HG02642 (cell line): ENCODE results near the gene LRRC23.
"Not testable (repeated sequence)": the region's sequence is repeated elsewhere in the genome, so short reads cannot be mapped to it uniquely, and the experiment has no call there.

Experiments
- ATAC-seq: cut with Tn5 transposase; IDR thresholded peaks from one replicate; pipeline ENCODE4 v1.9.1; 2021; ENCODE audit warnings: mild to moderate bottlenecking; ENCODE audit not compliant: unreplicated experiment, poor library complexity

Gene LRRC23

DNA sequence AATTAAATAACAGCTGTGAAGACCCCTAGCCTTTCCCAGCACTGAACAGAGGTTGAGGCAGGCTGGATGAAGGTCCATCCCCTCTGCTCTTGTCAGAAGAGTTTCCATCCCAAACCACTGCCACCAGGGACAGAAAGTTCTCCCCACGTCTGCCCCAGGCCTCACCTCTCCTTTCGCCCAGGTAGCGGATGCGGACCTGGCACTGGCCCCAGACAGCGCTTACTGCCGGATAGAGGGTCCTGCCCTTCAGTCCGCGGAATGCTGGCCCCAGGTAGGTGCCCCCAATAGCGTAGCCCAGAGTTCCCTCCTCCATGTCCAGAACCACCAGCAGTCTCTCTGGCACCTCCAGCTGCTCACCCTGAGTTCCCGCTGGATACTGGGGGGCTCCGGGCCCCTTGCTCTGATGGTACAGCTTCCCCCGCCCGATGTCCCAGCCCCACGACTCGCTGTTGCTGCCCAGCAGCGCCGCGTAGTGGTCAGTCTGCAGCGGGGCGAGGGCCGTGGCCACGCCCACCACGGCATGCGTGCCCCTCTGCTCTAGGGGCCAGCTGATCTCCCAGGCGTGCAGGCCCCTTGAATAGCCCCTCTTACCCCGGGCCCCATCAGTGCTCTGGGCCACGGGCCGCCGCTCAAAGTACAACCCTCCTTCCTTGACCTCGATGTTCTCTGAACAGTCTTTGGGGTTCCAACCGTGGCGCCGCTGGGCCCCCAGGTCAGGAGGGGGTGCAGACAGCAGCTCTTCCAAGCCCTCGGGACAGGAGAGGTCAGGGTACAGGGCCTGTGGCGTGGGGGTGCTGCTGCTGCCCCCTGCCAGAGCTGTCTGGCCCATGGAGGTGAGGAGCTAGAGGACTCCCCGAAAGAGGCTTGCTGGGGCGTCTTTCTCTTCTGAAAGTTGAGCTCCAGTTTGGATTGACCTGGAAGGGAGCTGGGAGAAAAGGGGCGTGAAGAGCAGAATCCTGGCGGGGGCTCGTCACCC is 32.3 kb upstream of the LRRC23 start:
- ATAC-seq = peak; percentile 38

DNA sequence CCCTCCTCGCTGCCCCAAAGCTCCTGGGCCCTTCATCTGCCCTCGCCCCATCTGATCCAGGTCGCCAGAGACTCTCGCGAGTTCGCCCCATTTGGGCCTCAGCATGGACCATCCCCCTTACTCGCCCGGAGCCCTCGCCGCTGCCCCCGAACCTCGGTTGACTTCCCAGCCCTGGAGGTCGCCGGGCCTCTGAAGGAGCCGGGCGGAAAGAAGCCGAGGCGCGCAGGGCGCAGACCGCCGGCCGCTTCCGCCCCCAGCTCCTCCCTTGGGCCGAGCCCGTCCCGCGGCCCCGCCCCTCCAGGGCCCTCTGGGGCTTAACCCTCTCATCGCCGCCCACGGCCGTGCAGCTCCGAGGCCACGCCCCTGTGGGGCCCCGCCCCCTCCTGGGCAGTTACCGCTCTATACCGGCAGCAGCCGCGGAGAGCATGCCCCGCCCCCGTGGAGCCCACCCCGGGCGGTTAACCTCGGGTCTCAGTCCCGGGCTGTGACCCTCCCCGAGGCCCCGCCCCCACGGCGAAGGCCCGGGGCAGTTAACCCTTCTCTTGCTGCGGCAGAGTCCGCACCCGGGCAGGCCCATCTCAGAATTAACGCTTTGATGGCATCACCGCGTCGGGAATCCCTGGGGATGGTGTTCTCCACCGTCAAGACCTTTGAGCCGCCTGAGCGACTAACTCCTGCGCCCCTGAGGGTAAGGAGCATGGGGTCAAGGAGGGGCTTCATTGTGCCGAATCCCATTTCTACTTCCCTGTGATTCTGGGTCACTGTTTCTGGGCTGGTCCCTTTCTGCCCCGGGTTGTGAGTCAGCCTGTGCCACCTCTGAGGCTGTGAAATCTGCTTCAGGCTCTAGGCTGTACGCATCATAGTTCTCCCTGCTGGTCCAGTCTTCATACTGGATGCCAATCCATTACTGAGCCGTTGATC is 31.3 kb upstream of the LRRC23 start, which contains the start of gene SPSB2:
Gene SPSB2 (minus strand): TSS at position 210 of the 921 bp plus-strand sequence. CDS start 402 bp downstream, outside the sequence.
- peak; percentile 79 for ATAC-seq

DNA sequence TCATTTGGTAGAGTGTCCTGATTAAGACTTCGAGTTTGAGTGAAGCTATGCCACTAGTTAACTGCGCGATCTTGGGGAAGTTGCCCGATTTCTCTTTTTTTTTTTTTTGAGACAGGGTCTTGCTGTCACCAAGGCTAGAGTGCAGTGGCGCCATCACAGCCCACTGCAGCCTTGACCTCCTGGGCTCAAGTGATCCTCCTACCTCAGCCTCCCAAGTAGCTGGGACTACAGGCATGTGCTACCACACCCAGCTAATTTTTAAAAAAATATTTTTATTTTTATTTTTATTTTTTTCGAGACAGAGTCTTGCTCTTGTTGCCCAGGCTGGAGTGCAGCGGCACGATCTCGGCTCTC is 30.6 kb upstream of the LRRC23 start:
- ATAC-seq = not testable (repeated sequence)

DNA sequence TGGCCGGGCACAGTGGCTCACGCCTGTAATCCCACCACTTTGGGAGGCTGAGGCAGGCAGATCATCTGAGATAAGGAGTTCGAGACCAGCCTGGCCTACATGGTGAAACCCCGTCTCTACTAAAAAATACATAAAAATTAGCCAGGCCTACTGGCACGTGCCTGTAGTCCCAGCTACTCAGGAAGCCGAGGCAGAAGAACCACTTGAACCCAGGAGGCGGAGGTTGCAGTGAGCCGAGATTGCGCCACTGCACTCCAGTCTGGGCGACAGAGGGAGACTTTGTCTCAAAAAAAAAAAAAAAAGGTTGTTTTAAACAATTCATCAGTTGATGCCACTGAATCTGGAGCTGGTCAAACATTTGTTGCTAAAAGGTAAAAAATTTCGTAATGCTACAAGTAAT is 24.8 kb upstream of the LRRC23 start:
- ATAC-seq = not testable (repeated sequence)

DNA sequence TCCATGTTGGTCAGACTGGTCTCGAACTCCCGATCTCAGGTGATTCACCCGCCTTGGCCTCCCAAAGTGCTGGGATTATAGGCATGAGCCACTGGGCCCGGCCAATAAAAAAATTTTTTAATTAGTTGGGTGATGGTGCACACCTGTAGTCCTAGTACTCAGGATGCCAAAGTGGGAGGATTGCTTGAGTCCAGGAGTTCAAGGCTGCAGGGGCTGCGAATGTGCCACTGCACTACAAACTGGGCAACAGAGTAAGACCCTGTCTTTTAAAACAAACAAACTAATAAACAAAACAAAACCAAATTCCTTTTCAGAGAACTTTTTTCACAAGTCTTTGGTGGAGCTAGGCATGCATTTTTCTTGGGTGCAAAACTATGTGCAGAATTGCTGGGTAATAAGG is 21.4 kb upstream of the LRRC23 start:
- no peak for ATAC-seq

DNA sequence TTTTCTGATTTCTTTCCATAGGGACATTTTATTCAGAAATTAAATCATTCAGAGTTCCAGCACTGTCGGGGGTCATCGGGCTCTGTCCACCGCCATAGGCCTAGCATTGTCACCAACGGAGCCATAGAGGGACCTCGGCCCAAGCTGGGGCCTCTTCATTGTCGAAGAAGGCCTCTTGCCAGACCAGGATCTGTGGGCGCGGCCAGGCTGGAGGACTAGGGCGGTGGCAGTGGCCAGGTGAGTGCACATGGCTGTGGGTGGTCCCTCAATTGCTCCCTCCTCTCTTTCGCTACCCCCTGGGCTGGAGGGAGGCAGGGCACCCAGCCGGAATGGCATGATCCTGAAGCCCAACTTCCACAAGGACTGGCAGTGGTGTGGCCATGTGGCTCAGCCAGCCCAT is 20.9 kb upstream of the LRRC23 start:
- no peak for ATAC-seq

DNA sequence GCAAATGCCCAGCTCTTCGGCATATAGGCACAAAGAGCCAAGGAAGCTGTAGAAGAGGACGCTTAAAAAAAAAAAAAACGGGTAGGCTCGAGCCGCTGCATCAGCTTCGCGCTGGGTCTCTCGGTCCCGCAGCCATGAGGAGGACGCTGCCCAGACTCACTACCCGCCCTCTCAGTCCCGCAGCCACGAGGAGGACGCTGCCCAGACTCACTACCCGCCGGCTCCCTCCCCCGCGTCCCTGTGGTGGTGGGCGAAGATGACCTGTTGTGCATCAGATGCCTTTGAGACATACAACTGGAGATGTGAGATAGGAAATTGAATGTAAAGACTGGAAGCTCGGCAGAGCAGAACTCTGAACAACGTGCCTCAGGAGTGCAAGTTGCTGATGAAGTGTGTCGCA is 20.1 kb upstream of the LRRC23 start:
- ATAC-seq = no peak

DNA sequence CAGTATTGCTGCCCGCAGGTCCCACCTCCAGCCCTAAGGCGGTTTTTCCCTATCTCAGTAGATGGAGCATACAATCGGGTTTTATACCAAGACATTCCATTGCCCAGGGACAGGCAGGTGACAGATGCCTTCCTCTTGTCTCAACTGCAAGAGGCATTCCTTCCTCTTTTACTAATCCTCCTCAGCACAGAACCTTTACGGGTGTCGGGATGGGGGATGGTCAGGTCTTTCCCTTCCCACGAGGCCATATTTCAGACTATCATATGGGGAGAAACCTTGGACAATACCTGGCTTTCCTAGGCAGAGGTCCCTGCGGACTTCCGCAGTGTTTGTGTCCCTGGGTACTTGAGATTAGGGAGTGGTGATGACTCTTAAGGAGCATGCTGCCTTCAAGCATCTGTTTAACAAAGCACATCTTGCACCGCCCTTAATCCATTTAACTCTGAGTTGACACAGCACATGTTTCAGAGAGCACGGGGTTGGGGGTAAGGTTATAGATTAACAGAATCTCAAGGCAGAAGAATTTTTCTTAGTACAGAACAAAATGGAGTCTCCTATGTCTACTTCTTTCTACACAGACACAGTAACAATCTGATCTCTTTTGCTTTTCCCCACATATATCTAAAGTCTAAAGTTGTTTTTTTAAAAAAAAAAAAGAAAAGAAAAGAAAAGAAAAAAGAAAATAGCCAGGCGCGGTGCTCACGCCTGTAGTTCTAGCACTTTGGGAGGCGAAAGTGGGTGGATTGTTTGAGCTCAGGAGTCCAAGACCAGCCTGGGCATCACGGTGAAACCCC is 18.2 kb upstream of the LRRC23 start:
- not testable (repeated sequence) for ATAC-seq

DNA sequence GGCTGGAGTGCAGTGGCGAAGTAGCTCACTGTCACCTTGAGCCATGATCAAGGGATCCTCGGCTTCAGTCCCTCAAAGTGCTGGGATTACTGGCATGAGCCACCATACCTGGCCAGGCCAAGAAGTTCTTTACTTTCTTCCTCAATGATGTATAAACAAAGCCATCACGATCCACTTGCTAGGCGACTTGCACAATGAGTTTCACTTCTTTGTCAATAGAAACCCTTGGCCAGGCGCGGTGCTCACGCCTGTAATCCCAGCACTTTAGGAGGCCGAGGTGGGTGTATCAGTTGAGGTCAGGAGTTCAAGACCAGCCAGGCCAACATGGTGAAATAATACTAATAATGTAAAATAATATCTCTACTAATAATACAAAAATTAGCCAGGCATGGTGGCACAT is 17.2 kb upstream of the LRRC23 start:
- no peak for ATAC-seq

DNA sequence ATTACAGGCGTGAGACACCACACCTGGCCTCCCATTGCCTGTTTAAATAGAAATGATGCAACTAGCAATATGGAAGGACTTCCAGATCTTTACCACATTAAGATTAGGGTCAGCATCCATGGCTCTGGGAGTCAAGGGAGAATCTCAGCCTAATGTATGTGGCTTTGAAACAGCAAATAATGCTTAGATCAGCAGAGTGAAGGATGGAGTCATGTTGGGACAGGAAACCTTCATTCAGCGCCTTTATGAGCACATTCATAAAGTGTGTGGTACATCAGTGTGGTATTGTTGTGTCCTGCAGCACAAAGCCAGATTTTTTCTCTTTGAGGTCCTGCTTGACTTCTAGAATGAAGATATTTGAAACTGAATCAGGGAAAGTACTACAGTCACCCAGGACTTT is 16.3 kb upstream of the LRRC23 start:
- ATAC-seq = no peak

DNA sequence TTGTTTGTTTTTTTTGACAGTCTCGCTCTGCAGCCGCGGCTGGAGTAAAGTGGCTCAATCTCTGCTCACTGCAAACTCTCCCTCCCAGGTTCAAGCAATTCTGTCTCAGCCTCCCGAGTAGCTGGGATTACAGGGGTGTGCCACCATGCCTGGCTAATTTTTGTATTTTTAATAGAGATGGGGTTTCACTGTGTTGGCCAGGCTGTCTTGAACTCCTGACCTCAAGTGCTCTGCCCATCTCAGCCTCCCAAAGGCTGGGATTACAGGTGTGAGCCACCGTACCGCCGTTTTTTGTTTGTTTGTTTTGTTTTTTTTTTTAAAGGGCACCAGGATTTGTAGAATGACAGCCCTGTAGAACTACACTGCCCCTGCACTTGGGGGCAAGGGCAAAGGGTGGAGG is 15.8 kb upstream of the LRRC23 start:
- ATAC-seq = not testable (repeated sequence)

DNA sequence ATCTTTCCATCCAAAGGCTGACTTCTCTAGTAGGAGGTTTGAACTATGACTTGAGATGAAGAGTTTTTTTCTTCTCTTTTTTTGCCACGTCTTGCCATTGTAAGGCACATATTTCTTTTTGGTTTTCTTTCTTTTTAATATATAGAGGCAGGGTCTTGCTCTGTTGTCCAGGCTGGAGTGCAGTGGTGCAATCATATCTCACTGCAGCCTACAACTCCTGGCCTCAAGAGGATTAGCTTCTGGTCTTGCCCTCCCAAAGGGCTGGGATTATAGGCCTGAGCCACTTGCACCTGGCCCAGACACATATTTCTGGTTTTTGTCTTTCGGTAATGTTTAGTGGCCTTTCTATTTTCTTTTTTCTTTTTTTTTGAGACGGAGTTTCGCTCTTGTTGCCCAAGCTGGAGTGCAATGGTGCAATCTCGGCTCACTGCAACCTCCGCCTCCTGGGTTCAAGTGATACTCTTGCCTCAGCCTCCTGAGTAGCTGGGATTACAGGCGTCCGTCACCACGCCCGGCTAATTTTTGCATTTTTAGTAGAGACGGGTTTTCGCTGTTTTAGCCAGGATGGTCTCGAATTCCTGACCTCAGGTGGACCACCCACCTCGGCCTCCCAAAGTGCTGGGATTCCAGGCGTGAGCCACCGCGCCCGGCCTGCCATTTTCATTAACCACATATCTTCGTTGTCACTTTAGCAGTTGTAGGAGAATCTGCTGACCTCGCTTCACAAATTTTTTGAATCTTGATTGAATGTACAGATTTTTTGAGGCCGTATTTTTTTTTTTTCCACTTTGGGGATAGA is 14.6 kb upstream of the LRRC23 start:
- ATAC-seq = not testable (repeated sequence)

DNA sequence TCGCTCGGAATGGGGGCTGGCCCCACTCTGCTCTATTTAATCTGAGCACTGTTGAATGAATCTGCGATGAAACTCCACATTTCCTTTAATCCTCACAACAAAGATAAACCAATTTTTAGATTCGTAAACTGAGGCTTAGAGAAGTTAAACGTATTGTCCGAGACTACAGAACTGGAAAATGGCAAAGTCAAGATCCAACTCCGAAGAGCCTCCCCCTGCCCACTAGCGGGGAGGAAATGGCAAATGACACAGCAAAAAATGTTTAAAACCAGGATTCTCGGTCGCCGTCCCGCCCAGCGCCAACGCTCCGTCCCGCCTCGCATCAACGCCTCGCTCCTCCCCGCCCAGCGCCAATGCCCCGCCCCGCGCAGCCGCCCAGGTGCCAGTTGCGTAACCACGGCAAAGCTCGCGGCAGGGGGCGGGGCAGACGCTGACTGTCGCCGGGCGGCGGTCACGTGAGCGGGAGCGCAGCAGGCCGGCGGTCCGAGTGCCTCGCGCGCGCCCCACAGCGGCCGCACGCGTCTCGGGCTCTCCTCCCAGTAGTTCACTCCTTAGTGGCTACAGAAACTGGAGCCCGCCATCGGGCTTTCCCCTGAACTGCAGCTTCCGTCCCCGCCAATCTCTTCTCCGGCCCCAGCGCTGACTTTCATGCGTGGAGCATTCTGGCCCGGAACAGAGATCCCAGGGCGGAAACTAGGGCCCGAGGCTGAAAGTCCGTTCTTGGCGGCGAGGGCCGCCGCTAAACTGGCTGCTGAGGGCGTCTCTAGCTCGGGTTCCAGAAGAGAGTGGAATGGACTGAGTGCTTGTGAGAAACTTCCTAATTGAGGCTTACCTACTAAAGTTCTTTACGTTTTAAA is 13.6 kb upstream of the LRRC23 start:
- peak; percentile 97 for ATAC-seq

DNA sequence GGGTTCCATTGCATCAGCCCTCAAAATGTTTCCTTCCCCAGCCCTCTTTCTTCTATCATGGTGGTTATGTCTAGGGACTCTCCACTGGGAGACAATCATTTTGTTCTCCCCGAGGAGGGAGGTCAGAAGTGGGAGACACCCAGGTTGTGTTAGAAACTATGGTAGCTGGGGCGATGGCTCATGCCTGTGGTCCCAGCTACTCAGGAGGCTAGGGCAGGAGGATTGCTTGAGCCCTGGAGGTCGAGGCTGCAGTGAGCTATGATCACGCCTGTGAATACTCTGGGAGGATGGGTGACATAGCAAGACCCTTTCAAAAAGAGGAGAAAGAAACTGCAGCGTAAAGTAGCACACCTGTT is 13.0 kb upstream of the LRRC23 start:
- ATAC-seq = peak; percentile 2

DNA sequence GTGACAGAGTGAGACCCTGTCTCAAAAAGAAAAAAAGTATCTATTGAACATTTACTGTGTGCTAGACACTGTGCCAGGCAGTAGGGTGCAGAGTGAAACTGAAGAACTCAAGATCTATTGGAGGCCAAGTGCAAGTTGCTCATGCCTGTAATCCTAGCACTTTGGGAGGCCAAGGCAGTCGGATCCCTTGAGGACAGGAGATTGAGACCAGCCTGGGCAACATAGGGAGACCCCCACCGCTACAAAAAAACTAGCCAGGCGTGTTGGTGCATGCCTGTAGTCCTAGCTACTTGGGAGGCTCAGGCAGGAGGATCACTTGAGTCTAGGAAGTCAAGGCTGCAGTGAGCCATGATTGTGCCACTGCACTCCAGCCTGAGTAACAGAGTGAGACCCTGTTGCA is 11.9 kb upstream of the LRRC23 start:
- not testable (repeated sequence) for ATAC-seq

DNA sequence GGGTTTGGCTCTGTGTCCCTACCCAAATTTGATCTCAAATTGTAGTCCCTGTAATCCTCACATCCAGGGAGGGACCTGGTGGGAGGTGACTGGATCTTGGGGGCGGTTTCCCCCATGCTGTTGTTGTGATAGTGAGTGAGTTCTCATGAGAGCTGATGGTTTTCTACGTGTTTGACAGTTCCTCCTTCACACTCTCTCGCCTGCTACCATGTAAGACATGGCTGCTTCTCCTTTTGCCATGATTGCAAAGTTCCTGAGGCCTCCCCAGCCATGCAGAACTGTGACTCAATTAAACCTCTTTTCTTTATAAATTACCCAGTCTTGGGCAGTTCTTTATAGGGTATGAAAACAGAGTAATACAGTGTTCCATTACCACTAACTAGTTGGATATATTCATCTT is 10.3 kb upstream of the LRRC23 start:
- no peak for ATAC-seq

DNA sequence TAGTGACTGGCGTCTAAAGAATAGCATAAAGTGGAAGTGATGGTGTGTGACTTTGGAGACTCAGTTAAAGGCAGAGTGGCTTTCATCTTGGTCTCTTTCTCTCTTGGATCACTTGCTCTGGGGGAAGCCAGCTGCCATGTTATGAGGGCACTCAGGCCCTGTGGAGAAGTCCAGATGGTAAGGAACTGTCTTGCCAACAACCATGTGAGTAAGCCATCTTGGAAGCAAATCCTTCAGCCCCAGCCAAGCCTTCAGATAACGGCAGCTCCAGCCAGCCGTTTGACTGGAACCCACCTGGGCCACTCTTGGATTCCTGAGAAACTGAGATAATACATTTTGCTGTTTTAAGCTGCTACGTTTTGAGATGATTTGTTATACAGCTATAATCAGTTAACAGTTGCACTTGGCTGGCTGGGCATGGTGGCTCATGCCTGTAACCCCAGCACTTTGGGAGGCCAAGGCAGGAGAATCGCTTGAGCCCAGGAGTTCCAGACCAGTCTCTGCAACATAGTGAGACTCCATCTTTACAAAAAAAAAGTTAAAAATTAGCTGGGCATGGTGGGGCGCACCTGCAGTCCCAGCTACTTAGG is 7.7 kb upstream of the LRRC23 start:
- no peak for ATAC-seq

DNA sequence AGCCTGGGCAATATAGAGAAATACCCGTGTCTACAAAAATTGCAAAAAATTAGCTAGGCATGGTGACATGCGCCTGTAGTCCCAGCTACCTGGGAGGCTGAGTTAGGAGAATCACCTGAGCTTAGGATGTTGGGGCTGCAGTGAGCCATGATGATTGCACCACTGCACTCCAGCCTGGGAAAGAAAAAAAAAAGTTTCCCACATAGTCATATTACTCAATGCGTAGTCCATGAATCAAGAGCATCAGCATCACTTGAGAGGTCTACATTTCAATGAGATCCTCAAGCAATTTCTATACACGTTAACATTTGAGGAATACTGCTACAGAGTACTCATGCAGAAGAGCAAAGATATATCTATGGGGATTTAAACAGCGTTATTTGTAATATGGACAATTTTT is 5.2 kb upstream of the LRRC23 start:
- no peak for ATAC-seq
